GM21423 (cell line): ENCODE results near the gene UNC13C.

ENCODE experiments used
- ATAC-seq: cut with Tn5 transposase; IDR thresholded peaks from one replicate; pipeline ENCODE4 v1.9.1; 2021; ENCODE audit warnings: mild to moderate bottlenecking, moderate library complexity; ENCODE audit not compliant: unreplicated experiment

UNC13C gene

DNA sequence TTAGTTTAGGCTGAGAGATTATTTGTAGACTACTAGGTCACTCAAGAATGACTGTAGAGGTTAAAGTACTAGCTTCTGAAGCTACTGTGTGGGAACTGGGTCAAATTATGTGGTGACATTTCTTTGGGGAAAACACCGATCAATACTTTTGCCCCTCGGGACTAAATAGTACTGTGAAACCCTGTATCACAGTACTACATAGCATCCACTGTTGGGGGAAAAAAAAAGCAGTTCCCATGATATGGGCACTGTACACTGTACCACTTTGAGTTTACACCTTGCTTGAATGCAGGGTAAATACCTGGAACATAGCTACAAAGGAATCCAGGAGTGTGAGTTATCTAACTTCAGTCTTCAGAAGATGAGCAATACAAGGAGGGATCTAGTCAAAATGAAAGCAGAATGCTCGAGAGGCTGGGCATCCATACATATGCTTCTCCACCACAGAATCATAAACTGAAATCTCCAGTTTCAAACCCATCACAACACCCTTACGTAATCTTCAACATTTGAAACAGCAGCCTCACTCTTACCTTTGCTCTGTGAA lies 311.4 kb downstream of the UNC13C start:
- ATAC-seq: peak; percentile 79

DNA sequence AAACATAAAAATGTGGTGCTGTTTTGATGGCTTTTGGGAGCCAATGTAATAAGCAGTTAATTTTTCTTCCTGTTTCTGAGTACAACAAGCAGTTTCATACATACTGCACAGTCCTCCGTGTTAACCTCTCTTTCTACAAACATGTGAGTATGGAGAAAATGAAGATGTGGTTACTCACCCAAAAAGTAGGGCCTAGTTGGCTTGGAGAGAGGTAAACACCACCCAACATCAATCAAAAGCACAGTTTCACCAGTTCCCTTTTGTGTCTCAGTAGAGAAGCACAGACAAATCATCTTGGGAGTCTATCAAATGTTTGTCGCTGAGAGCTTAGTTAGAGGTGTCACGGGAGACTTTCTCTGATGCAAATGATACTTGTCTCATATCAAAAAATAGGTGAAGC lies 320.2 kb downstream of the UNC13C start:
- no peak for ATAC-seq

DNA sequence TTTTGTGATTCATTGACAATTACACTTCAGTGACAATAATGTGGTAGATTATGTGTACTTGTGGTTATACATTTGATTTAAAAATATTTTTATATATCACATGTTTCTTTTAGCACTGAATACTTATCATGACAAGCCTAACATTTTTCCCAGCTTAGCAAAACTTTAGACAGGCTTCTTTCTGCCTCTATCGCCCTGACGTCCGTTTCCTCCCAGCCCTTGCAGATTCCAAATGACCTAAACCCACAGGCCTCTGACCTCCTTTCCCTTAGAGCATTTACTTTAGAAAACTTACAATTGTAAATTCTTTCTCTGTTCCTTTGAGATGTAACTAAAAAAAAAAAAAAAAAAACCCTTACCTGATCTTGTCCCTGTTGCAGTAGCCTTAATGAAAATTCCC lies 326.1 kb downstream of the UNC13C start:
- ATAC-seq: no peak

DNA sequence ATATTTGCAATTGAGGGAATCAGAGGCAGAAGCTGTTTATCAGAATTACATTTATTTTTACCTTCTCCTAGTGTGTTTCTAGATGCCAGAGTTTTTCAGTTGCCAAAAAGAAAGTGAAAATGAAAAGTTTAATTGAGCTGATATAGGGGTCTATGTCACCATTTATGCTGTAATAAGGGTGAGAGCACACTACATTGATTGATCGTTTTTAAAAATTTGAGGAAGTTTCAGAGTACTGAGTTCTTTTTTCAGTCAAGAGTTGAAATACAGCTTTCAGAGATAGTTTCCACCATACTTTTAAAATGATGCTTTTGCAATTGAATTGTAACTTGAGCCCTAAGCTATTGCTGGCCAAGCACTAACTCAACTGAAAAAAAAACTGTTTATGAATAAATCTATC lies 326.9 kb downstream of the UNC13C start:
- ATAC-seq: no peak

DNA sequence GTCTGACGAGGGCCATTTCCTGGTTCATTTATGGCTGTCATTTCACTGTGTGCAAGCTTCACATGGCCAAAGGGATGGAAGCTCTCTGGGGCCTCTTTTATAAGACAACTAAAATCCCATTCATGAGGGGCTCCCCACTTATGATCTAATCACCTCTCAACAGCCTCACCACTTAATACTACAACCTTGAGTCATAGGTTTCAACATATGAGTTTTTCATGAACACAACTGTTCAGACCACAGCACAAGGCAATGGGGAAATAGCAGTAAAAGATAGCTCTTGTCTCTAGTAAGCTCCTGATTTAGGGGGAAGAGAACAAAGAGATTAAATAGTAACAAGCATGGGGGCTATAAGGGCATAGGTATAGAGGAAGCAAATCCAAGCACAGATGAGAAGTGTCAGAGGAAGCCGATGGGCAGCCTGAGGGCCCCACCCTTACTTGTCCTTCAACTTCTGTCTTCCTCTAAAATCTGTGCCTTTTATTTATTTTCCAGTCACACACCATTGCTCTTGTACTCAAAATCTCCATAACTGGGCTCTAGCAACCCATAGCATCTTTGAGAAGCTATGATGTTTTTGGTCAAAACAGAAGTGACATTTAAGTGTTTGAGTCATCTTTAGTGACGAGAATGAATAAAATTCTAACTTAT lies 329.1 kb downstream of the UNC13C start:
- no peak for ATAC-seq

DNA sequence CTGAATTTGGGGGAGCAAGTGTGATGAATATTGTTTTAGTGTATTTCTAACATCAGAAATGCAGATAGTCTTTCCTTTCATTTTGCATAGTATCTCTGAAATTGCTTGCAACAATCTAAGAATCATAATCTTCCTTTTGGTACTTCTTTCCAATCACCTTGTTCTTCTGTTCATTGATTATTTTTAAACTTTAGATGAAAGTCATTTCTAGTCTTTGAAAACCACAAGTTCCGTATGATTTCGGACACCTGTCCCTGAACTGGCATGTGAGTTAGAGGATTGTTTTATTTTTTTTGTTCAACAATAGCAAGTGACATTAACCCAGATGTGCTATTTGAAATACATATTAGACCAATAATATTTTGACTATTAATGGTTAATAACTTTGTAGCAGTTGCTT lies 329.7 kb downstream of the UNC13C start:
- no peak for ATAC-seq

DNA sequence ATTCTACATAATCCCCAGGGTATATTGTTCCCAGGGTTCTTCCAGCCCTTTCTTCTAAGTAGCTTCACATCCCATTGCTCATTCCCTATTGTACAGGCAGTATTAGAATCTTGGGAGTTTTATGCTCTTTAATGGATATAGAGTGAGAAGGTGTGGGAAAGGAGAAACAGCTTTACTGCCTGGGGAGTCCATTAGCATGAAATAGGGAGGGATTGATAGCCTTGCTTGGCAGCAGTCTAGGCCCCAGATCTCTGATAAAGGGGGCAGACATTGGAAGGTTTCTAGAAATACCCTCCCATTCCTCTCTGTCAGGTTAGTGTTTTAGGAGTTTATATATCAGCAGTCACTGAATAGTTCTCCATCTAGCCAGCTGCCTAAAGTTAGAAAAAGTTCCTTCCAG lies 334.3 kb downstream of the UNC13C start:
- ATAC-seq: no peak

DNA sequence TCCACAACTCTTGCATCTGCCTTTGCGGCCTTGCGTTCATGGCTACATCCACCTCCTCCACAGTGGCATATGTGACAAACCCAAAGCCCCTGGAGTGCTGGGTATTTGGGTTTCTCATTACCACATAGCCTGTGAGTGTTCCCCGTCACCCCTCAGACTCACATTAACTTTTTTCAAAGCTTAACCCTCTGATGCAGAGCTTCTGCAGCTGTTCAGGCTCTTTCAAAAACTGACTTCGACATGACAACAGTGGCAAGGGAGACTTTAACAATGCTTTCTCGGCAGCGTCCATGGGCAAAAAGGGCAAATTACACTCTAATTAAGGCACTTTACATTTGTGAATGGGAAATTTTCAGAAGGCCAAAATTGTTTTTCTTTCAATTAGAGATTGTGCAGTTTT lies 343.2 kb downstream of the UNC13C start:
- no peak for ATAC-seq

- no peak for ATAC-seq
Measured at GRCh38 chr15:54322341-54322740, 344.1 kb downstream of the UNC13C start.

DNA sequence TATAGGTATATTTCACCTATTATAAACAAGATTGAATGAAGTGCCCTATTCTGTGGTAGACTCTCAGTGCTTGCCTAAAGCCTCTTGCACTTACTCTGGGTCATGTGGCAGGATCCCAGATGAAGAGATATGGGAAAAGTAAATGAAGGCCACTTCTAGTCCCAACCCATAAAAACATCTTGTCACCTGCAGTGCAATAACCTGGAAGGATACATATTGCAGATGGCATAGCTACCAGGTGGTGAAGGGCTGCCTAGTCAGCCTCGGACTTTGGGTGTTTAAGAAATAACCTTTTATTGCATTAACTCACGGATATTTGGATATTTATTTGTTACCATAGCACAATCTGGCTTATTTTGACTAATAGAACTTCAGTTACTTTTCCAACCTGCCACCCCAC lies 367.1 kb downstream of the UNC13C start:
- no peak for ATAC-seq

- no peak for ATAC-seq
Measured at GRCh38 chr15:54345827-54346226, 367.6 kb downstream of the UNC13C start.

DNA sequence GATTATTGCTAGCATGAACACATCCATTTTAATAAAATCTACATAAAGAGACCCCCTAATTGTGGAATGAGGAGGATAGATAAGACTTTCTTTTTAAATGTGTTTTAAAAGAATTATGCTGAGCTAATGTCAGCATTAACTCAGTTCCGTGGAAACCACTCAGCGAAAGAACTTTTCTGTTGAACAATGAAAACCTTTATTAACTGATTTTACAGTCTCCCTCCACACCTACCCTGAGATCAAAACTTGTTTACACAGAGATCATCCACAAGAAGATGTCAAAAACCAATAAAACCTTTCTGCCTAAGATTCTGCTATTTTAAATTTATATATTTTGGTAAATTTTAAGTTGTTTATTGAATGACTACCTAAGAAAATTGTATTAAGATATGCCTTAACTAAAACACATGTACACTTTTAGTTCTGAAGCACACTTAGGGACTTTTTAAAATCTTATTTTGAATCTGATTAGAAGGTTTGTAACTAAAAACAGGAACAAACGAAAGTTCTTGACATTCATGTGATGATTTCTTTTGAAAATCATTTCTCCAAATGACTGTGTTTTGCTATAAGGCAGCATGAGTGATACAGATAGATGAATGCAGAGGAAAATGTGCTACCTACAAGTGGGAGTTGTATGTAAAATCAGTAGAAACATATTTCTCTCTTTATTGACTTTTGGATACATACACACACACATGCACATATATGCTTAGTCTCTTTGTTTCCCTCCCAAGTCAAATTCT lies 369.0 kb downstream of the UNC13C start:
- ATAC-seq: no peak

GRCh38 chr15:54353726-54354125 lies 375.5 kb downstream of the UNC13C start:
- ATAC-seq: no peak

GRCh38 chr15:54354341-54354740 lies 376.1 kb downstream of the UNC13C start:
- ATAC-seq: no peak

DNA sequence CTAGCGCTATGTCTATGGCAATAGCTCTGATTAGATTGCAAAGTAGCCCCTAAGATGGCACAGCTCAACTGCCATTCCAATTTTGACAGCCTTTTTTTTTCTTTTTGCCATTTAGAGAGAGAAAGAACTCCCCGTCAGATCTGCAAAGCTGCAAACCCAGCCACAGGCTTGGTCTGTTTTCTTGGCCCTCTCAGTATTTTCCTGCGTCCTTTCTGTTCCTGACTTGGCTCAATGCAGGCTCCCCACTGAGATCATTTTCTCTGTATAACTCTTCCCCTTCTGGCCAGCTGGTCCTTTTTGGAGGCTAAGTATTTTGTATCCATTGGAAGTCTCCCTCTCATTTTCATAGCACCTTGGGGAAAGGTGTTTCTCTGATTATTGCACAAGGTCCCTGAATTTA lies 386.7 kb downstream of the UNC13C start:
- ATAC-seq: no peak

DNA sequence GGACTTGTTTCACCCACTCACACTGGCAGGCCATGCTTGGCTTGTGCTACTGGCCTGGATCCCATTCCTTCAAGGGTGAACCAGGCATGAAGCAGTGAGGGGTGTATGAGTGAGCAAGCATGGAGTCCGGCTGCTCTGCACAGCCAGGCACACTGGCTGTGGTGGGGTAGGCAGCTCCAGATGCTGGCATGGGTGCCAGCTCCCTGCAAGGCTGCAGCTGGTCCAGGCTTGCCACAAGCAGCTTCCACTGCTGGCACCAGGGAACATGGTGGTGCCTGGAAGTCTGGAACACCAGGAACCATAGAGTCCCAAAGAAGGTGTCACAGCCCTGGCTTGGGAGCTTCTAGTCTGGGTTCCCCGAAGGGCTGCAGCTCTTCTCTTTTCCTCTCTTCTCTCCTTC lies 395.1 kb downstream of the UNC13C start:
- ATAC-seq: no peak

GRCh38 chr15:54374184-54374952 lies 396.1 kb downstream of the UNC13C start:
- no peak for ATAC-seq

DNA sequence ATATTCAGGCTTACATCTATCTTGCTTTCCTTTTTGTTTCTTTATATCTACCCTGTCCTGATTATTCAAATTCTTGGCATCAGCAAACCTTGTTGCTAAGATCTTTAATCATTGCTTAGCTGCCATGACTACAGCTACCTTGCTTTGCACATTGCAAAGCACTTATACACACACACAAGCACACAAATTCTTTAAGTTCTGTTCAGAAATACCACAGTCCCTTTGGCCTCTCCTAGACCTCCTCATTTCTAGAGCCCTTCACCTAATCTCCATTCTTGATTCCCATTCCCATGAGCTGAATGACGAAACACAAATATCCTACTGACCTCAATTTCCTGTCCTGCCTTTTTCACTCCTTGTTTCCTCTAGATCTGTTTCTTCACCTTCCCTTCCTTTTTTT lies 409.6 kb downstream of the UNC13C start:
- ATAC-seq: no peak

DNA sequence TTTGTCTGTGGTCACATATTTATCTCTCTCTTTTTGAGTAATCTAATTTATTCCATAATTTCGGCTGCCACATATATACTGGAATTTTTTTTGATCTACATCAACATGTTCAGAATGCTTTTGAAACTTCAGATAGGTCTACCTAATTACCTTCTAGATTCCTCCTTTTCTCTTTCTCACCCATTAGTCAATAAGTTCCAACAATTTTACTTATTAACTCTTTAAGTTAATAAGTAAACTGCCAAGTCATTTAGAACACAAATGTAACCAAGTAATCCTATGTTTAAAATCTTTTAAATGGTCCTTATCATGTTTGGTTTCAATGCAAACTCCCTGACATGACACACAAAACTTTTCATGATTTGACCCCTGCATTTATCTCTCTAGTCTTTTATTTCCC lies 410.5 kb downstream of the UNC13C start:
- no peak for ATAC-seq

GRCh38 chr15:54410481-54410880 lies 432.2 kb downstream of the UNC13C start:
- no peak for ATAC-seq

GRCh38 chr15:54424171-54424570 lies 445.9 kb downstream of the UNC13C start:
- no peak for ATAC-seq

DNA sequence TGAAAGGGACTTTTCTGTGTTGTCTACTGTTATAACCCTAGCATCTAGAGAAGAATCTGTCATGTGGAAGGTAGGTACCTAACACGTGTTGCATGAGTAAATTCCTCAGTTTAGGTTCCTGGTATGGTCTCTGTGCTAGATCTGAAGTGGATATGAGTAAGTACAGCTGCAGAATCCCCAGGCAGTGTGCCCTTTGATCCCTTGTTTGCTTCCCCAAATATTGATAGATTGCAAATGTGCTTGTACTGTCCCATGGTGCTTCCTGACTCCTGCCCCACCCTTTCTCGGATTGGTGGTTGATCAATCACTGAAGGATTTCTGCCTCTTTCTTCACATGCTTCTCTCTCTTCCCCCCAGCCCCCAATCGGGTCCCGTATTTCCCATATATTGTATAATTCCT lies 450.4 kb downstream of the UNC13C start:
- no peak for ATAC-seq
